GM19238 (cell line): Measurements from ENCODE around the gene RHEBL1.

Experiments
- DNase-seq: peaks from one replicate; pipeline ENCODE4 v3.0.0; 2011; ENCODE audit warnings: low spot score; ENCODE audit not compliant: insufficient read length

RHEBL1 gene

GRCh38 chr12:49020441-49020840, 49.3 kb downstream of the RHEBL1 start:
- no peak for DNase-seq

GRCh38 chr12:49019443-49020324, 50.1 kb downstream of the RHEBL1 start:
- peak; percentile 46 for DNase-seq

- no peak for DNase-seq
Measured at GRCh38 chr12:49019120-49019430, 50.7 kb downstream of the RHEBL1 start.

- DNase-seq, result peak; percentile 99
Measured at GRCh38 chr12:49018261-49019119, 51.3 kb downstream of the RHEBL1 start, which contains the start of gene PRKAG1. TSS of gene PRKAG1 (minus strand) at chr12:49018776. CDS start at chr12:49018740, 36 bp downstream.

- DNase-seq, result no peak
Measured at GRCh38 chr12:49017891-49018260, 51.9 kb downstream of the RHEBL1 start.

- no peak for DNase-seq
Measured at GRCh38 chr12:49015196-49015595, 54.6 kb downstream of the RHEBL1 start.
